ENCODE data around the gene SBF2.

- TF ChIP-seq, protein P1, sequence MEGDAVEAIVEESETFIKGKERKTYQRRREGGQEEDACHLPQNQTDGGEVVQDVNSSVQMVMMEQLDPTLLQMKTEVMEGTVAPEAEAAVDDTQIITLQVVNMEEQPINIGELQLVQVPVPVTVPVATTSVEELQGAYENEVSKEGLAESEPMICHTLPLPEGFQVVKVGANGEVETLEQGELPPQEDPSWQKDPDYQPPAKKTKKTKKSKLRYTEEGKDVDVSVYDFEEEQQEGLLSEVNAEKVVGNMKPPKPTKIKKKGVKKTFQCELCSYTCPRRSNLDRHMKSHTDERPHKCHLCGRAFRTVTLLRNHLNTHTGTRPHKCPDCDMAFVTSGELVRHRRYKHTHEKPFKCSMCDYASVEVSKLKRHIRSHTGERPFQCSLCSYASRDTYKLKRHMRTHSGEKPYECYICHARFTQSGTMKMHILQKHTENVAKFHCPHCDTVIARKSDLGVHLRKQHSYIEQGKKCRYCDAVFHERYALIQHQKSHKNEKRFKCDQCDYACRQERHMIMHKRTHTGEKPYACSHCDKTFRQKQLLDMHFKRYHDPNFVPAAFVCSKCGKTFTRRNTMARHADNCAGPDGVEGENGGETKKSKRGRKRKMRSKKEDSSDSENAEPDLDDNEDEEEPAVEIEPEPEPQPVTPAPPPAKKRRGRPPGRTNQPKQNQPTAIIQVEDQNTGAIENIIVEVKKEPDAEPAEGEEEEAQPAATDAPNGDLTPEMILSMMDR (IDR thresholded peaks at IDR 0.05; ENCODE audit: extremely low read depth in 1 of 2, insufficient read depth in 1 of 2, low read depth in 1 of 2, low read length in 2 of 2): no peak
- no peak for TF ChIP-seq EZH2 (IDR thresholded peaks at IDR 0.05; ENCODE audit: borderline replicate concordance, low read depth, low read length, severe bottlenecking)
- TF ChIP-seq POLR2A (IDR thresholded peaks at IDR 0.05; ENCODE audit: low read depth, low read length): no peak
- TF ChIP-seq POLR2AphosphoS5 (IDR thresholded peaks at IDR 0.05; ENCODE audit: insufficient read depth, low read depth, low read length): no peak
- TF ChIP-seq MYC (IDR thresholded peaks at IDR 0.05; ENCODE audit: low read depth, low read length): no peak
- no peak for TF ChIP-seq JUN (IDR thresholded peaks at IDR 0.05; ENCODE audit: borderline replicate concordance, insufficient read depth, insufficient read length, low read depth)
These were observed 336.9 kb downstream of the SBF2 start for GRCh38 chr11:9957072-9957471.
